Liver (tissue), 9 donors: ENCODE data around the gene FMO3. TPM values are rescaled to one million over a fixed set of nuclear protein-coding genes. Genes with fewer than 3 reads are reported as not detected.

Source experiments
- DNase-seq: peaks from one replicate; pipeline ENCODE4 v3.0.0-alpha.2; 2017; ENCODE audit warnings: low spot score
- H3K27ac ChIP-seq, 2 donors: one replicate each; pipeline ENCODE4 v1.7.0; 2013; ENCODE audit warnings: inconsistent platforms in 2 of 2, low read length in 2 of 2, control low read depth in 1 of 2, low read depth in 1 of 2, mild to moderate bottlenecking in 1 of 2
- H3K27me3 ChIP-seq, 4 donors: one replicate each; pipeline versions ENCODE4 v1.6.1 to v1.7.0; 2013; ENCODE audit warnings: low read length in 3 of 4, inconsistent platforms in 1 of 4, mild to moderate bottlenecking in 1 of 4, moderate library complexity in 1 of 4; ENCODE audit not compliant: control insufficient read depth in 4 of 4, insufficient read depth in 4 of 4
- H3K36me3 ChIP-seq, 4 donors: one replicate each; pipeline versions ENCODE4 v1.6.1 to v1.7.0; 2013; ENCODE audit warnings: low read length in 3 of 4, mild to moderate bottlenecking in 3 of 4, low read depth in 1 of 4, moderate library complexity in 1 of 4; ENCODE audit not compliant: control insufficient read depth in 4 of 4, insufficient read depth in 3 of 4
- H3K4me1 ChIP-seq, 4 donors: one replicate each; pipeline versions ENCODE4 v1.6.1 to v1.7.0; 2013; ENCODE audit warnings: low read length in 3 of 4, mild to moderate bottlenecking in 3 of 4, moderate library complexity in 1 of 4; ENCODE audit not compliant: control insufficient read depth in 4 of 4, insufficient read depth in 4 of 4
- H3K4me3 ChIP-seq, 3 donors: one replicate each; pipeline versions ENCODE4 v1.6.1 to v1.7.0; 2013; ENCODE audit warnings: low read length in 3 of 3, control low read depth in 1 of 3, low read depth in 1 of 3, mild to moderate bottlenecking in 1 of 3
- H3K9ac ChIP-seq, 2 donors: one replicate each; pipeline ENCODE4 v1.7.0; 2013; ENCODE audit warnings: low read length in 2 of 2, mild to moderate bottlenecking in 2 of 2, moderate library complexity in 2 of 2, control low read depth in 1 of 2, low read depth in 1 of 2
- H3K9me3 ChIP-seq, 4 donors: one replicate each; pipeline versions ENCODE4 v1.6.1 to v1.7.0; 2013; ENCODE audit warnings: low read length in 3 of 4; ENCODE audit not compliant: control insufficient read depth in 4 of 4
- ATF3 ChIP-seq: IDR thresholded peaks from 2 replicates; pipeline ENCODE4 v1.6.1; 2016; ENCODE audit warnings: antibody characterized with exemption
- CTCF ChIP-seq: fragments of 150-350 bp; IDR thresholded peaks from 2 replicates; pipeline ENCODE4 v1.5.1; 2017; ENCODE audit warnings: improper control_type of control experiment, low read depth, low read length; ENCODE audit not compliant: missing input control
- EGR1 ChIP-seq, 2 donors: IDR thresholded peaks; 2 replicates each; pipeline ENCODE4 v1.6.1; 2016 to 2018; ENCODE audit warnings: antibody characterized with exemption in 2 of 2, low read depth in 2 of 2
- FOXA1 ChIP-seq: IDR thresholded peaks from 2 replicates; pipeline ENCODE4 v1.6.1; 2016; ENCODE audit warnings: antibody characterized with exemption
- GABPA ChIP-seq, 2 donors: IDR thresholded peaks in 1 of 2; conservative IDR thresholded peaks in 1 of 2; 2 replicates each; pipeline ENCODE4 v1.6.1; 2016; ENCODE audit warnings: antibody characterized with exemption in 2 of 2, mild to moderate bottlenecking in 1 of 2, moderate library complexity in 1 of 2
- HNF4A ChIP-seq, 2 donors: conservative IDR thresholded peaks; 2 replicates each; pipeline ENCODE4 v1.6.1; 2016; ENCODE audit warnings: antibody characterized with exemption in 2 of 2, mild to moderate bottlenecking in 2 of 2
- HNF4G ChIP-seq: IDR thresholded peaks from 2 replicates; pipeline ENCODE4 v1.6.1; 2016; ENCODE audit warnings: antibody characterized with exemption
- JUND ChIP-seq, 2 donors: IDR thresholded peaks; 2 replicates each; pipeline ENCODE4 v1.6.1; 2016; ENCODE audit warnings: antibody characterized with exemption in 2 of 2
- RAD21 ChIP-seq, 2 donors: IDR thresholded peaks; 2 replicates each; pipeline ENCODE4 v1.6.1; 2016; ENCODE audit warnings: antibody characterized with exemption in 2 of 2, mild to moderate bottlenecking in 2 of 2
- REST ChIP-seq: IDR thresholded peaks from 2 replicates; pipeline ENCODE4 v1.6.1; 2016; ENCODE audit warnings: antibody characterized with exemption, mild to moderate bottlenecking
- RXRA ChIP-seq, 2 donors: IDR thresholded peaks; 2 replicates each; pipeline ENCODE4 v1.6.1; 2017 to 2018; ENCODE audit warnings: antibody characterized with exemption in 2 of 2, mild to moderate bottlenecking in 1 of 2
- SP1 ChIP-seq: IDR thresholded peaks from 2 replicates; pipeline ENCODE4 v1.6.1; 2018; ENCODE audit warnings: antibody characterized with exemption, mild to moderate bottlenecking
- TAF1 ChIP-seq: conservative IDR thresholded peaks from 2 replicates; pipeline ENCODE4 v1.6.1; 2016; ENCODE audit warnings: antibody characterized with exemption, mild to moderate bottlenecking
- YY1 ChIP-seq: IDR thresholded peaks from 2 replicates; pipeline ENCODE4 v1.6.1; 2016; ENCODE audit warnings: antibody characterized with exemption, mild to moderate bottlenecking
- ZBTB33 ChIP-seq: IDR thresholded peaks from 2 replicates; pipeline ENCODE4 v1.6.1; 2016; ENCODE audit warnings: antibody characterized with exemption
- WGBS: extraction: QIAGEN DNeasy Blood & Tissue Kit; methylation state at CpG from one replicate; pipeline ENCODE4 v1.1.7; 2013; 5-methylcytosine and 5-hydroxymethylcytosine counted together
- polyA plus RNA-seq, 2 donors: library from polyadenylated mRNA; stranded (reverse) in 1 of 2; unstranded in 1 of 2; fragments of 200-250 nt in 1 of 2; fragments of >200 nt in 1 of 2; fragmentation: Nextera tagmentation in 1 of 2; extraction: Ambion mirVana in 1 of 2; gene quantifications; one replicate each; pipeline versions ENCODE4 v1.2.1 to v1.2.3, GENCODE V29; 2013 to 2015
- total RNA-seq, 2 donors: library from RNA; depleted of rRNA; stranded (reverse); fragments of >200 nt; gene quantifications; one replicate each; pipeline ENCODE4 v1.2.3, GENCODE V29; 2014
- donor health status: healthy.
- donor health status: healthy.
- donor health status: healthy.
- donor health status: healthy.
- donor health status: healthy.

Gene FMO3
- total and polyA plus RNA-seq, 4 donors: 11.1 to 276 (median 123) TPM

GRCh38 chr1:171082606-171083005 is 8.1 kb upstream of the FMO3 start:
- Histone ChIP-seq H3K9ac (peak overlapping the region in 1 of 2 donors; percentile 4), H3K4me1 (peaks cover 2 to 55% (median 51%) of the 10 kb centered on the region in 4 donors), H3K9me3 (no peaks in the 10 kb centered on the region), H3K27ac (peak overlapping the region; percentile 61 to 78), H3K36me3 (no peaks in the 10 kb centered on the region), H3K4me3 (no peak overlapping the region), H3K27me3 (no peaks in the 10 kb centered on the region)
- no peak for DNase-seq
- TF ChIP-seq EGR1 (IDR thresholded peaks at IDR 0.05; ENCODE audit: low read depth in 2 of 2): no peak
- TF ChIP-seq REST: no peak
- peak; percentile 16 for TF ChIP-seq TAF1
- TF ChIP-seq GABPA (IDR thresholded peaks at IDR 0.05 in 1 of 2, conservative IDR thresholded peaks at IDR 0.05 in 1 of 2): no peak
- 18% methylated on average over 1 of the region's 1 CpG for WGBS

GRCh38 chr1:171083222-171083621 is 7.5 kb upstream of the FMO3 start:
- DNase-seq: no peak
- 38% methylated on average over 5 of the region's 5 CpGs for WGBS
- Histone ChIP-seq H3K9ac (peak overlapping the region in 1 of 2 donors; percentile 4), H3K27ac (peak overlapping the region; percentile 55 to 69), H3K4me3 (peak overlapping the region in 1 of 3 donors; percentile 39), H3K27me3 (no peaks in the 10 kb centered on the region), H3K36me3 (no peaks in the 10 kb centered on the region), H3K9me3 (no peaks in the 10 kb centered on the region), H3K4me1 (peaks cover 2 to 57% (median 53%) of the 10 kb centered on the region in 4 donors)
- TF ChIP-seq SP1 (no peak), REST (no peak), ZBTB33 (no peak), YY1 (peak; percentile 57), CTCF (no peak), RAD21 (IDR thresholded peaks at IDR 0.05) (peak in 1 of 2 donors; percentile 8), HNF4G (no peak), RXRA (IDR thresholded peaks at IDR 0.05) (peak in 1 of 2 donors; percentile 7), FOXA1 (no peak), HNF4A (conservative IDR thresholded peaks at IDR 0.05) (peak in 1 of 2 donors; percentile 67), ATF3 (no peak), JUND (IDR thresholded peaks at IDR 0.05) (no peak)
